HG02798 (cell line): Measurements from ENCODE around the gene SPDYE17.
"Not testable (repeated sequence)": the region's sequence is repeated elsewhere in the genome, so short reads cannot be mapped to it uniquely, and the experiment has no call there.

ENCODE experiments used
- ATAC-seq: cut with Tn5 transposase; IDR thresholded peaks from one replicate; pipeline ENCODE4 v1.9.1; 2021; ENCODE audit warnings: mild to moderate bottlenecking; ENCODE audit not compliant: unreplicated experiment, poor library complexity

Gene SPDYE17

GRCh38 chr7:76974793-76975579, 57.2 kb downstream of the SPDYE17 start:
- ATAC-seq: not testable (repeated sequence)

GRCh38 chr7:76974336-76974735, 57.8 kb downstream of the SPDYE17 start:
- not testable (repeated sequence) for ATAC-seq

DNA sequence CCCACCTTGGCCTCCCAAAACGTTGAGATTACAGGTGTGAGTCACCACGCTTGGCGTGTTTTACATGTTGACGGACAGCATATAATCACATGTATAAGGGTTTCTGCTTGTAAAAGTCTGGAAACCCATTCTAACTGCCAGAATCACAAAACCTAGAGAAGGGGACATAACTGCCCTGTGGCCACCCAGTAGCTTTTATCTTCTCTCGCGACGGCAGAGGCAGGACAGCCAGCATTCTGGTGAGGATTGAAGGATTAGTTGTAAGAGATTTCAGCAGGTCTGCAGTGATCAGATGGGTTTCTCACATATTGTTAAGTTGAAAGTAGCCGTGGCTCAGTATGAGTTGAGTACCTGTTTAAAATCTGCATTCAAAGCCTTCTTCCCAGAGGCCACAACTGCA, 59.8 kb downstream of the SPDYE17 start:
- not testable (repeated sequence) for ATAC-seq
